HCT116 (cell line): ENCODE data around the gene MAN1A1. TPM values are rescaled to one million over a fixed set of nuclear protein-coding genes. Genes with fewer than 3 reads are reported as not detected.

Experiments used
- ATAC-seq: fragments of 200-7000 bp; cut with Tn5 transposase; 2 replicates; pipeline ENCODE4 v1.9.1; 2020; ENCODE audit warnings: mild to moderate bottlenecking, moderate library complexity
- BruUV-seq: library from RNA; stranded (reverse); fragments of 400-500 nt; replicated peaks from 2 replicates; lab custom pipeline; 2021; lab: Mats Ljungman, UMichigan
- CTCF ChIA-PET: fragments of 300-600 bp; sonication (Branson Sonifier 250); formaldehyde crosslinking; loops from one replicate; lab custom pipeline; 2021; ENCODE audit warnings: antibody characterized with exemption; lab: Charles Lee
- POLR2A ChIA-PET: fragments of 300-600, 350-600 bp; sonication (Branson Sonifier 250); formaldehyde crosslinking; loops from one replicate; lab custom pipeline; 2021; ENCODE audit warnings: antibody characterized with exemption; lab: Charles Lee
- RAD21 ChIA-PET, 2 experiments: fragments of 300-600 bp; sonication (Branson Sonifier 250); formaldehyde crosslinking; loops; one replicate each; lab custom pipeline; 2023; ENCODE audit warnings: low total read pairs in 2 of 2; ENCODE audit not compliant: uncharacterized antibody in 2 of 2, unreplicated experiment in 2 of 2, low non-redundant PET in 1 of 2; lab: Charles Lee
- DNase-seq: peaks from one replicate; pipeline ENCODE4 v3.0.0-alpha.2; 2010; ENCODE audit warnings: low read depth, low spot score
- H2AFZ ChIP-seq: fragments of 200-600 bp; shearing (Covaris generic), sonication (generic); 2 replicates; pipeline ENCODE4 v1.6.1; 2017; ENCODE audit warnings: low read depth, mixed run types, mixed read lengths, antibody characterized with exemption, low read length; ENCODE audit not compliant: poor library complexity, severe bottlenecking
- H3K27ac ChIP-seq: 2 replicates; pipeline ENCODE4 v1.5.1; 2012; ENCODE audit warnings: low read depth, low read length
- H3K27me3 ChIP-seq: fragments of 200-600 bp; sonication (generic); 2 replicates; pipeline ENCODE4 v1.6.1; 2016; ENCODE audit warnings: mixed run types, low read length, mixed read lengths; ENCODE audit not compliant: insufficient read depth
- H3K36me3 ChIP-seq, 2 experiments: fragments of 200-500 bp in 1 of 2; fragments of 200-600 bp in 1 of 2; sonication (Bioruptor generic) in 1 of 2; sonication (generic) in 1 of 2; 2 replicates each; pipeline versions ENCODE4 v1.5.1 to v1.6.1; 2014 to 2016; ENCODE audit warnings: low read length in 2 of 2, inconsistent platforms in 1 of 2, mixed read lengths in 1 of 2, mixed run types in 1 of 2; ENCODE audit not compliant: insufficient read depth in 2 of 2, control insufficient read depth in 1 of 2
- H3K4me1 ChIP-seq, 2 experiments: fragments of 200-600 bp in 1 of 2; sonication (generic) in 1 of 2; 2 replicates each; pipeline versions ENCODE4 v1.5.1 to v1.6.1; 2012 to 2017; ENCODE audit warnings: low read length in 2 of 2, inconsistent platforms in 1 of 2, mild to moderate bottlenecking in 1 of 2, mixed read lengths in 1 of 2, mixed run types in 1 of 2, moderate library complexity in 1 of 2; ENCODE audit not compliant: insufficient read depth in 2 of 2, control insufficient read depth in 1 of 2
- H3K4me2 ChIP-seq: fragments of 200-600 bp; sonication (generic); 2 replicates; pipeline ENCODE4 v1.6.1; 2017; ENCODE audit warnings: mixed run types, low read length, mixed read lengths
- H3K4me3 ChIP-seq, 2 experiments: fragments of 200-600 bp in 1 of 2; sonication (generic) in 1 of 2; replicated peaks in 1 of 2; 2 replicates each; pipeline ENCODE4 v1.5.1; 2011 to 2016; ENCODE audit warnings: low read length in 2 of 2, control low read depth in 1 of 2, low read depth in 1 of 2, mild to moderate bottlenecking in 1 of 2, mixed read lengths in 1 of 2, mixed run types in 1 of 2
- H3K79me2 ChIP-seq: fragments of 200-600 bp; sonication (generic); 2 replicates; pipeline ENCODE4 v1.6.1; 2017; ENCODE audit warnings: mild to moderate bottlenecking, mixed run types, low read length, moderate library complexity, mixed read lengths; ENCODE audit not compliant: insufficient read depth
- H3K9ac ChIP-seq: fragments of 200-600 bp; sonication (generic); 2 replicates; pipeline ENCODE4 v1.6.1; 2016; ENCODE audit warnings: low read length, mixed read lengths
- H3K9me2 ChIP-seq: fragments of 200-600 bp; sonication (generic), shearing (Covaris generic); 2 replicates; pipeline ENCODE4 v1.6.1; 2017; ENCODE audit warnings: mixed run types, mild to moderate bottlenecking, moderate library complexity; ENCODE audit not compliant: insufficient read depth
- H3K9me3 ChIP-seq, 2 experiments: fragments of 200-500 bp in 1 of 2; fragments of 200-600 bp in 1 of 2; sonication (Bioruptor generic) in 1 of 2; sonication (generic) in 1 of 2; 2 replicates each; pipeline ENCODE4 v1.6.1; 2014 to 2017; ENCODE audit warnings: low read length in 2 of 2, mixed read lengths in 2 of 2, inconsistent platforms in 1 of 2, low read depth in 1 of 2, mild to moderate bottlenecking in 1 of 2, mixed run types in 1 of 2, moderate library complexity in 1 of 2; ENCODE audit not compliant: control insufficient read depth in 1 of 2, insufficient read depth in 1 of 2
- H4K20me1 ChIP-seq: fragments of 200-600 bp; sonication (generic), shearing (Covaris generic); 2 replicates; pipeline ENCODE4 v1.6.1; 2017; ENCODE audit warnings: mixed run types, mild to moderate bottlenecking, moderate library complexity; ENCODE audit not compliant: insufficient read depth
- CBX3 ChIP-seq: IDR thresholded peaks from 2 replicates; pipeline ENCODE4 v1.6.1; 2012; ENCODE audit warnings: low read depth
- EGR1 ChIP-seq: IDR thresholded peaks from 2 replicates; pipeline ENCODE4 v1.6.1; 2012; ENCODE audit warnings: low read depth
- EZH2 ChIP-seq: fragments of 200-600 bp; sonication (generic); IDR thresholded peaks from 2 replicates; pipeline ENCODE4 v1.6.1; 2017; ENCODE audit warnings: antibody characterized with exemption, mixed run types
- FOSL1 ChIP-seq: IDR thresholded peaks from 2 replicates; pipeline ENCODE4 v1.6.1; 2012; ENCODE audit warnings: low read depth
- POLR2AphosphoS5 ChIP-seq: IDR thresholded peaks from 2 replicates; pipeline ENCODE4 v1.6.1; 2011; ENCODE audit warnings: mild to moderate bottlenecking, low read depth, low read length, moderate library complexity
- SP1 ChIP-seq: IDR thresholded peaks from 2 replicates; pipeline ENCODE4 v1.6.1; 2012; ENCODE audit warnings: low read depth
- SRF ChIP-seq: IDR thresholded peaks from 2 replicates; pipeline ENCODE4 v1.6.1; 2012; ENCODE audit warnings: low read depth
- YY1 ChIP-seq: IDR thresholded peaks from 2 replicates; pipeline ENCODE4 v1.6.1; 2011; ENCODE audit warnings: low read length, low read depth, moderate library complexity, mild to moderate bottlenecking; ENCODE audit not compliant: insufficient replicate concordance; ENCODE audit errors: extremely low read depth
- ZFX ChIP-seq: fragments of 450-650 bp; IDR thresholded peaks from 2 replicates; pipeline ENCODE4 v1.6.1; 2017
- intact Hi-C: fragments of 100-400 bp; cut with micrococcal nuclease; formaldehyde crosslinking; loops from 2 replicates; pipeline ENCODE4 v1.10.0; 2022
- total RNA-seq: library from RNA; stranded (reverse); gene quantifications from one replicate; pipeline ENCODE4 v1.2.1, GENCODE V29; 2021; ENCODE audit not compliant: unreplicated experiment
- TF ChIP-seq, protein P1 (sequence below): IDR thresholded peaks from 2 replicates; pipeline ENCODE4 v1.6.1; 2012; ENCODE audit warnings: low read depth
- TF ChIP-seq, protein P2 (sequence below): IDR thresholded peaks from 2 replicates; pipeline ENCODE4 v1.6.1; 2012
- TF ChIP-seq, protein P3 (sequence below), 3 experiments: fragments of 200-600 bp in 1 of 3; sonication (generic) in 1 of 3; IDR thresholded peaks in 2 of 3; conservative IDR thresholded peaks in 1 of 3; 2 replicates each; pipeline ENCODE4 v1.5.1; 2012 to 2017; ENCODE audit warnings: low read depth in 2 of 3, low read length in 2 of 3, antibody characterized with exemption in 1 of 3, borderline replicate concordance in 1 of 3, control low read depth in 1 of 3, mild to moderate bottlenecking in 1 of 3, mixed read lengths in 1 of 3, mixed run types in 1 of 3, moderate library complexity in 1 of 3; ENCODE audit not compliant: insufficient read depth in 1 of 3

Gene MAN1A1
- total RNA-seq, 1 experiment from 2014 or later = 46.0 TPM

DNA sequence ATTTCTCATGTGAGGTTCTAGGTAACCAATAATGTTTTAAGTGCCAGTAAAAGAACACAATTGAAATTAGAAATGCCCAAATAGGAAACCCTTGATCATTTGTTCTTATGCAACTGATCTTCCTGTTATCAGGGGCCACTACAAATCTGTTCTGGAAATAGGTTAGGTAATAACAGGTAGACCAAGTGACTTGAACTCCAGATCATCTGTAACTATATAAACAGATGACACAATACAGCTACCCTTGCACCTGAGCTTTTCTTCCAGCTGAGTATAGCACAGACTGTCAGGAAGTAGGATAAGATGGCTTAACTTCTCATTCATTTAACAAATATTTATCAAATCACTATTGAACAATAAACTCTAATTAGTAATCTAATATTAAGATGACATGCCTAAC is 52.5 kb downstream of the MAN1A1 start:
- Histone ChIP-seq H3K4me2 (no peak overlapping the region), H3K79me2 (no peaks in the 10 kb centered on the region), H2AFZ (no peak overlapping the region), H3K4me1 (no peaks in the 10 kb centered on the region), H3K9ac (no peak overlapping the region), H3K27me3 (no peaks in the 10 kb centered on the region), H3K36me3 (peaks cover 2 to 21% of the 10 kb centered on the region in 2 experiments; a peak in 2 of 4 replicates), H3K4me3 (no peak overlapping the region), H4K20me1 (no peaks in the 10 kb centered on the region), H3K27ac (no peak overlapping the region), H3K9me3 (no peaks in the 10 kb centered on the region), H3K9me2 (no peaks in the 10 kb centered on the region; the same call in 1 of the 2 replicates)
- no peak for DNase-seq
- ChIA-PET POLR2A (no interaction called here), RAD21 (no interaction called here), CTCF (no interaction called here)
- intact Hi-C loops = no loop called here
- ATAC-seq = no peak
- TF ChIP-seq ZFX = no peak
- TF ChIP-seq EGR1 = no peak
- TF ChIP-seq POLR2AphosphoS5 = no peak
- TF ChIP-seq EZH2 = no peak
- no peak for TF ChIP-seq FOSL1
- TF ChIP-seq SRF = no peak
- TF ChIP-seq YY1 = no peak
- TF ChIP-seq, protein P1, sequence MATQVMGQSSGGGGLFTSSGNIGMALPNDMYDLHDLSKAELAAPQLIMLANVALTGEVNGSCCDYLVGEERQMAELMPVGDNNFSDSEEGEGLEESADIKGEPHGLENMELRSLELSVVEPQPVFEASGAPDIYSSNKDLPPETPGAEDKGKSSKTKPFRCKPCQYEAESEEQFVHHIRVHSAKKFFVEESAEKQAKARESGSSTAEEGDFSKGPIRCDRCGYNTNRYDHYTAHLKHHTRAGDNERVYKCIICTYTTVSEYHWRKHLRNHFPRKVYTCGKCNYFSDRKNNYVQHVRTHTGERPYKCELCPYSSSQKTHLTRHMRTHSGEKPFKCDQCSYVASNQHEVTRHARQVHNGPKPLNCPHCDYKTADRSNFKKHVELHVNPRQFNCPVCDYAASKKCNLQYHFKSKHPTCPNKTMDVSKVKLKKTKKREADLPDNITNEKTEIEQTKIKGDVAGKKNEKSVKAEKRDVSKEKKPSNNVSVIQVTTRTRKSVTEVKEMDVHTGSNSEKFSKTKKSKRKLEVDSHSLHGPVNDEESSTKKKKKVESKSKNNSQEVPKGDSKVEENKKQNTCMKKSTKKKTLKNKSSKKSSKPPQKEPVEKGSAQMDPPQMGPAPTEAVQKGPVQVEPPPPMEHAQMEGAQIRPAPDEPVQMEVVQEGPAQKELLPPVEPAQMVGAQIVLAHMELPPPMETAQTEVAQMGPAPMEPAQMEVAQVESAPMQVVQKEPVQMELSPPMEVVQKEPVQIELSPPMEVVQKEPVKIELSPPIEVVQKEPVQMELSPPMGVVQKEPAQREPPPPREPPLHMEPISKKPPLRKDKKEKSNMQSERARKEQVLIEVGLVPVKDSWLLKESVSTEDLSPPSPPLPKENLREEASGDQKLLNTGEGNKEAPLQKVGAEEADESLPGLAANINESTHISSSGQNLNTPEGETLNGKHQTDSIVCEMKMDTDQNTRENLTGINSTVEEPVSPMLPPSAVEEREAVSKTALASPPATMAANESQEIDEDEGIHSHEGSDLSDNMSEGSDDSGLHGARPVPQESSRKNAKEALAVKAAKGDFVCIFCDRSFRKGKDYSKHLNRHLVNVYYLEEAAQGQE = no peak
- no peak for TF ChIP-seq CBX3
- TF ChIP-seq, protein P2, sequence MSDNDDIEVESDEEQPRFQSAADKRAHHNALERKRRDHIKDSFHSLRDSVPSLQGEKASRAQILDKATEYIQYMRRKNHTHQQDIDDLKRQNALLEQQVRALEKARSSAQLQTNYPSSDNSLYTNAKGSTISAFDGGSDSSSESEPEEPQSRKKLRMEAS = no peak
- TF ChIP-seq, protein P3, sequence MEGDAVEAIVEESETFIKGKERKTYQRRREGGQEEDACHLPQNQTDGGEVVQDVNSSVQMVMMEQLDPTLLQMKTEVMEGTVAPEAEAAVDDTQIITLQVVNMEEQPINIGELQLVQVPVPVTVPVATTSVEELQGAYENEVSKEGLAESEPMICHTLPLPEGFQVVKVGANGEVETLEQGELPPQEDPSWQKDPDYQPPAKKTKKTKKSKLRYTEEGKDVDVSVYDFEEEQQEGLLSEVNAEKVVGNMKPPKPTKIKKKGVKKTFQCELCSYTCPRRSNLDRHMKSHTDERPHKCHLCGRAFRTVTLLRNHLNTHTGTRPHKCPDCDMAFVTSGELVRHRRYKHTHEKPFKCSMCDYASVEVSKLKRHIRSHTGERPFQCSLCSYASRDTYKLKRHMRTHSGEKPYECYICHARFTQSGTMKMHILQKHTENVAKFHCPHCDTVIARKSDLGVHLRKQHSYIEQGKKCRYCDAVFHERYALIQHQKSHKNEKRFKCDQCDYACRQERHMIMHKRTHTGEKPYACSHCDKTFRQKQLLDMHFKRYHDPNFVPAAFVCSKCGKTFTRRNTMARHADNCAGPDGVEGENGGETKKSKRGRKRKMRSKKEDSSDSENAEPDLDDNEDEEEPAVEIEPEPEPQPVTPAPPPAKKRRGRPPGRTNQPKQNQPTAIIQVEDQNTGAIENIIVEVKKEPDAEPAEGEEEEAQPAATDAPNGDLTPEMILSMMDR (IDR thresholded peaks at IDR 0.05 in 2 of 3, conservative IDR thresholded peaks at IDR 0.05 in 1 of 3; ENCODE audit: borderline replicate concordance in 1 of 3, insufficient read depth in 1 of 3, low read depth in 2 of 3, low read length in 2 of 3) = no peak
- TF ChIP-seq SP1 = no peak
- BruUV-seq = no TSS peak
